K562 (cell line): ENCODE results near the gene IVL.

Source experiments
- CBX3 ChIP-seq, 2 experiments: IDR thresholded peaks; 1 replicate in 1 of 2; 2 replicates in 1 of 2; pipeline ENCODE4 v1.6.1; 2012; ENCODE audit warnings: inconsistent platforms in 2 of 2, low read length in 2 of 2, borderline replicate concordance in 1 of 2, control low read depth in 1 of 2
- CTCF ChIP-seq, 3 experiments: IDR thresholded peaks in 2 of 3; conservative IDR thresholded peaks in 1 of 3; 2 replicates each; pipeline ENCODE4 v1.5.1; 2011 to 2012; ENCODE audit warnings: low read length in 3 of 3, mild to moderate bottlenecking in 3 of 3, control low read depth in 2 of 3, improper control_type of control experiment in 1 of 3, inconsistent platforms in 1 of 3, low read depth in 1 of 3, mixed read lengths in 1 of 3, moderate library complexity in 1 of 3; ENCODE audit not compliant: insufficient read depth in 2 of 3
- MECOM ChIP-seq: fragments of 250-450 bp; sonication (Bioruptor Pico); IDR thresholded peaks from 2 replicates; pipeline ENCODE4 v1.8.0; 2022; ENCODE audit warnings: inconsistent platforms
- MTA1 ChIP-seq: fragments of 450-650 bp; IDR thresholded peaks from 2 replicates; pipeline ENCODE4 v1.6.1; 2017; ENCODE audit warnings: borderline replicate concordance
- NCOA4 ChIP-seq: fragments of 450-650 bp; IDR thresholded peaks from 2 replicates; pipeline ENCODE4 v1.6.1; 2018; ENCODE audit warnings: mild to moderate bottlenecking; ENCODE audit not compliant: partially characterized antibody
- POLR2A ChIP-seq: fragments of 450-650 bp; conservative IDR thresholded peaks from 2 replicates; pipeline ENCODE4 v1.6.1; 2016
- PPARD ChIP-seq: fragments of 250-450 bp; sonication (Bioruptor Pico); IDR thresholded peaks from 2 replicates; pipeline ENCODE4 v1.8.0; 2022; ENCODE audit warnings: inconsistent platforms, mild to moderate bottlenecking, moderate library complexity
- PRDM10 ChIP-seq: fragments of 450-650 bp; IDR thresholded peaks from 2 replicates; pipeline ENCODE4 v1.6.1; 2018; ENCODE audit not compliant: partially characterized antibody
- RBM25 ChIP-seq: fragments of 200-400 bp; formaldehyde crosslinking; IDR thresholded peaks from 2 replicates; pipeline ENCODE4 v1.6.1; 2018; ENCODE audit warnings: low read length, low read depth, moderate library complexity; ENCODE audit not compliant: severe bottlenecking
- TARDBP ChIP-seq: fragments of 450-650 bp; IDR thresholded peaks from 2 replicates; pipeline ENCODE4 v1.6.1; 2016
- ZBTB8A ChIP-seq: fragments of 450-650 bp; IDR thresholded peaks from 2 replicates; pipeline ENCODE4 v1.6.1; 2018; ENCODE audit warnings: mild to moderate bottlenecking, moderate library complexity; ENCODE audit not compliant: partially characterized antibody
- ZFPM2 ChIP-seq: fragments of 250-450 bp; sonication (Bioruptor Pico); IDR thresholded peaks from 2 replicates; pipeline ENCODE4 v1.5.1; 2022; ENCODE audit warnings: mild to moderate bottlenecking
- ZNF589 ChIP-seq: fragments of 200-800 bp; sonication (Bioruptor generic); IDR thresholded peaks from 2 replicates; pipeline ENCODE4 v1.6.1; 2016; ENCODE audit warnings: low read depth, missing genetic modification characterization, missing compliant biosample characterization

GRCh38 chr1:152926091-152926490, 17.7 kb downstream of the IVL start:
- TF ChIP-seq PPARD (CRISPR knock-in tag) (no peak), POLR2A (no peak), RBM25 (no peak), CBX3 (IDR thresholded peaks at IDR 0.05; ENCODE audit: borderline replicate concordance in 1 of 2, low read length in 2 of 2) (no peak), PRDM10 (no peak), MECOM (CRISPR knock-in tag) (no peak), ZFPM2 (CRISPR knock-in tag) (no peak), NCOA4 (no peak), TARDBP (no peak), ZBTB8A (no peak), CTCF (IDR thresholded peaks at IDR 0.05 in 2 of 3, conservative IDR thresholded peaks at IDR 0.05 in 1 of 3; ENCODE audit: insufficient read depth in 2 of 3, low read depth in 1 of 3, low read length in 3 of 3) (peak in 2 of 3 experiments; percentile 31 to 45; a peak in 5 of 6 replicates), MTA1 (no peak), ZNF589 (no peak)
